ENCODE data around the gene FAM20C. TPM values are rescaled to one million over a fixed set of nuclear protein-coding genes. Genes with fewer than 3 reads are reported as not detected.

Gene FAM20C
- total and polyA plus RNA-seq, 10 of the 15 experiments (the other 5 are each of a cell fraction or from before 2014, with no cell fraction given) = 0.44 TPM; not detected in 9

DNA sequence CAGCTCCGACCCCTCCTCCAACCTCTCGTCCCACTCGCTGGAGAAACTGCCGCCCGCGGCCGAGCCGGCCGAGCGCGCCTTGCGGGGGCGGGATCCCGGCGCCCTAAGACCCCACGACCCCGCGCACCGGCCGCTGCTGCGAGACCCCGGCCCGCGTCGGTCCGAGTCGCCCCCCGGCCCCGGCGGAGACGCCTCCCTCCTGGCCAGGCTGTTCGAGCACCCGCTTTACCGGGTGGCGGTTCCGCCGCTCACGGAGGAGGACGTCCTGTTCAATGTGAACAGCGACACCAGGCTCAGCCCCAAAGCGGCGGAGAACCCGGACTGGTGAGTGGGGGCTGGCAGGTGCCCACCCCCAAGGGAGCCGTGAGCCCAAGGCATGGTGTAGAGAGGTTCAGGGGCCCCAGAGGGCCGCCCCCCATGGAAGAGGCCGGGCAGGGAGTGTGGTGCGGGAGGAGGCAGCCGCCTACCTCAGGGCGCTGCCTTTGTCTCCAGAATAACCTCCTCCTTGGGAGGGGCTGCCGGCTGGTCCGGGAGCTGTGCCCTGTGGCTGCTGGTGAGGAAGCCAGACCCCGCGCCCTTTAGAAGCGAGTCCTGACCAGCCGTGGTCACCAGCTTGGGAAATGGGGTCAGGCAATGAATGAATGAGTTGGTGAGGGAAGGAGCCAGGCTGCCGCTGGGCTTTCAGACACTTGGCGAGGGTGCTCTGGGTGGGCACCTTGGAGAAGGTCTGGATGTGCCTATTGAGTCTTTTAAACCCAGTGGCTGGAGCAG, 1.3 kb downstream of the FAM20C start:
- ATAC-seq (no peak), DNase-seq (ENCODE audit: low read depth, low spot score) (no peak), FAIRE-seq (no peak)
- Histone ChIP-seq H3K27ac (ENCODE audit: control insufficient read depth, insufficient read depth) (no peak overlapping the region), H3K27me3 (replicated peaks in 1 of 2; ENCODE audit: control insufficient read depth in 2 of 2, insufficient read depth in 2 of 2, low read length in 1 of 2) (no peaks in the 10 kb centered on the region), H3K79me2 (ENCODE audit: control insufficient read depth, insufficient read depth, low read length) (no peaks in the 10 kb centered on the region), H3K36me3 (ENCODE audit: control insufficient read depth in 2 of 2, insufficient read depth in 2 of 2, low read length in 1 of 2) (no peaks in the 10 kb centered on the region), H4K20me1 (ENCODE audit: control insufficient read depth, insufficient read depth) (no peaks in the 10 kb centered on the region), H3K9ac (ENCODE audit: control insufficient read depth, insufficient read depth, low read length) (no peak overlapping the region), H3K9me3 (replicated peaks; ENCODE audit: control insufficient read depth, insufficient read depth, low read length) (no peaks in the 10 kb centered on the region), H3K4me3 (no peak overlapping the region), H3K4me2 (ENCODE audit: control insufficient read depth, insufficient read depth) (no peak overlapping the region), H2AFZ (ENCODE audit: control insufficient read depth, low read depth, low read length) (no peak overlapping the region), H3K4me1 (ENCODE audit: control insufficient read depth, insufficient read depth, low read length) (no peaks in the 10 kb centered on the region)
- POLR2A ChIA-PET = no interaction called here
- intact Hi-C loops (cut with micrococcal nuclease; ENCODE audit: unreplicated experiment) (no loop called here), in situ Hi-C loops (cut with MboI) (no loop called here)
- WGBS (ENCODE audit: insufficient coverage, insufficient replicate concordance, low lambda C conversion rate, missing lambda C conversion rate) = 18% methylated on average over 57 of the region's 57 CpGs
- CTCF ChIA-PET = no interaction called here
- no TSS peak for BruUV-seq (replicated peaks)
- RAD21 ChIA-PET (ENCODE audit: unreplicated experiment) = no interaction called here
- SMC1A ChIA-PET (ENCODE audit: uncharacterized antibody, unreplicated experiment) = no interaction called here
- no peak for TF ChIP-seq MXI1 (IDR thresholded peaks at IDR 0.05; ENCODE audit: low read depth, low read length)
- TF ChIP-seq, protein P1, sequence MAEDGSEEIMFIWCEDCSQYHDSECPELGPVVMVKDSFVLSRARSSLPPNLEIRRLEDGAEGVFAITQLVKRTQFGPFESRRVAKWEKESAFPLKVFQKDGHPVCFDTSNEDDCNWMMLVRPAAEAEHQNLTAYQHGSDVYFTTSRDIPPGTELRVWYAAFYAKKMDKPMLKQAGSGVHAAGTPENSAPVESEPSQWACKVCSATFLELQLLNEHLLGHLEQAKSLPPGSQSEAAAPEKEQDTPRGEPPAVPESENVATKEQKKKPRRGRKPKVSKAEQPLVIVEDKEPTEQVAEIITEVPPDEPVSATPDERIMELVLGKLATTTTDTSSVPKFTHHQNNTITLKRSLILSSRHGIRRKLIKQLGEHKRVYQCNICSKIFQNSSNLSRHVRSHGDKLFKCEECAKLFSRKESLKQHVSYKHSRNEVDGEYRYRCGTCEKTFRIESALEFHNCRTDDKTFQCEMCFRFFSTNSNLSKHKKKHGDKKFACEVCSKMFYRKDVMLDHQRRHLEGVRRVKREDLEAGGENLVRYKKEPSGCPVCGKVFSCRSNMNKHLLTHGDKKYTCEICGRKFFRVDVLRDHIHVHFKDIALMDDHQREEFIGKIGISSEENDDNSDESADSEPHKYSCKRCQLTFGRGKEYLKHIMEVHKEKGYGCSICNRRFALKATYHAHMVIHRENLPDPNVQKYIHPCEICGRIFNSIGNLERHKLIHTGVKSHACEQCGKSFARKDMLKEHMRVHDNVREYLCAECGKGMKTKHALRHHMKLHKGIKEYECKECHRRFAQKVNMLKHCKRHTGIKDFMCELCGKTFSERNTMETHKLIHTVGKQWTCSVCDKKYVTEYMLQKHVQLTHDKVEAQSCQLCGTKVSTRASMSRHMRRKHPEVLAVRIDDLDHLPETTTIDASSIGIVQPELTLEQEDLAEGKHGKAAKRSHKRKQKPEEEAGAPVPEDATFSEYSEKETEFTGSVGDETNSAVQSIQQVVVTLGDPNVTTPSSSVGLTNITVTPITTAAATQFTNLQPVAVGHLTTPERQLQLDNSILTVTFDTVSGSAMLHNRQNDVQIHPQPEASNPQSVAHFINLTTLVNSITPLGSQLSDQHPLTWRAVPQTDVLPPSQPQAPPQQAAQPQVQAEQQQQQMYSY (CRISPR knock-in tag; IDR thresholded peaks at IDR 0.05) = no peak
- TF ChIP-seq SIX5 (IDR thresholded peaks at IDR 0.05; ENCODE audit: low read depth, low read length, severe bottlenecking) = no peak
- no peak for TF ChIP-seq NBN (IDR thresholded peaks at IDR 0.05)
- TF ChIP-seq LARP7 (IDR thresholded peaks at IDR 0.05) = no peak
- TF ChIP-seq, protein P2, sequence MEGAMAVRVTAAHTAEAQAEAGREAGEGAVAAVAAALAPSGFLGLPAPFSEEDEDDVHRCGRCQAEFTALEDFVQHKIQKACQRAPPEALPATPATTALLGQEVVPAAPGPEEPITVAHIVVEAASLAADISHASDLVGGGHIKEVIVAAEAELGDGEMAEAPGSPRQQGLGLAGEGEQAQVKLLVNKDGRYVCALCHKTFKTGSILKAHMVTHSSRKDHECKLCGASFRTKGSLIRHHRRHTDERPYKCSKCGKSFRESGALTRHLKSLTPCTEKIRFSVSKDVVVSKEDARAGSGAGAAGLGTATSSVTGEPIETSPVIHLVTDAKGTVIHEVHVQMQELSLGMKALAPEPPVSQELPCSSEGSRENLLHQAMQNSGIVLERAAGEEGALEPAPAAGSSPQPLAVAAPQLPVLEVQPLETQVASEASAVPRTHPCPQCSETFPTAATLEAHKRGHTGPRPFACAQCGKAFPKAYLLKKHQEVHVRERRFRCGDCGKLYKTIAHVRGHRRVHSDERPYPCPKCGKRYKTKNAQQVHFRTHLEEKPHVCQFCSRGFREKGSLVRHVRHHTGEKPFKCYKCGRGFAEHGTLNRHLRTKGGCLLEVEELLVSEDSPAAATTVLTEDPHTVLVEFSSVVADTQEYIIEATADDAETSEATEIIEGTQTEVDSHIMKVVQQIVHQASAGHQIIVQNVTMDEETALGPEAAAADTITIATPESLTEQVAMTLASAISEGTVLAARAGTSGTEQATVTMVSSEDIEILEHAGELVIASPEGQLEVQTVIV (IDR thresholded peaks at IDR 0.05; ENCODE audit: borderline replicate concordance, partially characterized antibody) = no peak
- TF ChIP-seq HDAC6 (IDR thresholded peaks at IDR 0.05; ENCODE audit: unreplicated experiment) = no peak
- no peak for TF ChIP-seq IKZF2 (IDR thresholded peaks at IDR 0.05)
- TF ChIP-seq SP1 (IDR thresholded peaks at IDR 0.05; ENCODE audit: low read depth, low read length) = no peak
- TF ChIP-seq POLR2AphosphoS2 (IDR thresholded peaks at IDR 0.05; ENCODE audit: low read depth, low read length) = no peak
- TF ChIP-seq, protein P3, sequence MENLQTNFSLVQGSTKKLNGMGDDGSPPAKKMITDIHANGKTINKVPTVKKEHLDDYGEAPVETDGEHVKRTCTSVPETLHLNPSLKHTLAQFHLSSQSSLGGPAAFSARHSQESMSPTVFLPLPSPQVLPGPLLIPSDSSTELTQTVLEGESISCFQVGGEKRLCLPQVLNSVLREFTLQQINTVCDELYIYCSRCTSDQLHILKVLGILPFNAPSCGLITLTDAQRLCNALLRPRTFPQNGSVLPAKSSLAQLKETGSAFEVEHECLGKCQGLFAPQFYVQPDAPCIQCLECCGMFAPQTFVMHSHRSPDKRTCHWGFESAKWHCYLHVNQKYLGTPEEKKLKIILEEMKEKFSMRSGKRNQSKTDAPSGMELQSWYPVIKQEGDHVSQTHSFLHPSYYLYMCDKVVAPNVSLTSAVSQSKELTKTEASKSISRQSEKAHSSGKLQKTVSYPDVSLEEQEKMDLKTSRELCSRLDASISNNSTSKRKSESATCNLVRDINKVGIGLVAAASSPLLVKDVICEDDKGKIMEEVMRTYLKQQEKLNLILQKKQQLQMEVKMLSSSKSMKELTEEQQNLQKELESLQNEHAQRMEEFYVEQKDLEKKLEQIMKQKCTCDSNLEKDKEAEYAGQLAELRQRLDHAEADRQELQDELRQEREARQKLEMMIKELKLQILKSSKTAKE (IDR thresholded peaks at IDR 0.05; ENCODE audit: low read depth, poor library complexity, severe bottlenecking) = no peak
